Breast epithelium (tissue), 4 donors: ENCODE measurements around the gene MBOAT7. TPM values are rescaled to one million over a fixed set of nuclear protein-coding genes. Genes with fewer than 3 reads are reported as not detected.
"Not testable (repeated sequence)": the region's sequence is repeated elsewhere in the genome, so short reads cannot be mapped to it uniquely, and the experiment has no call there.

Source experiments
- DNase-seq, 2 donors: peaks; one replicate each; pipeline ENCODE4 v3.0.0-alpha.2; 2019; ENCODE audit warnings: low spot score in 2 of 2
- H3K27ac ChIP-seq, 2 donors: fragments of 200-600 bp; sonication (generic) in 1 of 2; one replicate each; pipeline ENCODE4 v1.5.1; 2016 to 2019; ENCODE audit warnings: mild to moderate bottlenecking in 1 of 2
- H3K27me3 ChIP-seq, 2 donors: fragments of 200-600 bp; sonication (generic) in 1 of 2; one replicate each; pipeline versions ENCODE4 v1.5.1 to v1.6.0; 2017 to 2019; ENCODE audit warnings: control low read depth in 1 of 2, mild to moderate bottlenecking in 1 of 2
- H3K36me3 ChIP-seq: fragments of 200-600 bp; one replicate; pipeline ENCODE4 v1.5.1; 2019
- H3K4me1 ChIP-seq, 2 donors: fragments of 200-600 bp; sonication (generic); one replicate each; pipeline ENCODE4 v1.5.1; 2016 to 2019; ENCODE audit warnings: control low read depth in 1 of 2
- H3K4me3 ChIP-seq, 3 donors: fragments of 200-600 bp; sonication (generic); 1 replicate in 2 of 3; 2 replicates in 1 of 3; pipeline ENCODE4 v1.5.1; 2016 to 2019; ENCODE audit warnings: mild to moderate bottlenecking in 3 of 3, moderate library complexity in 2 of 3
- H3K9me3 ChIP-seq, 2 donors: fragments of 200-600 bp; sonication (generic) in 1 of 2; one replicate each; pipeline ENCODE4 v1.5.1; 2016 to 2019; ENCODE audit warnings: control low read depth in 1 of 2
- CTCF ChIP-seq, 3 donors: fragments of 450-650 bp; IDR thresholded peaks; one replicate each; pipeline ENCODE4 v1.5.1; 2016 to 2017; ENCODE audit warnings: antibody characterized with exemption in 3 of 3, mild to moderate bottlenecking in 3 of 3, moderate library complexity in 3 of 3
- POLR2A ChIP-seq: fragments of 450-650 bp; IDR thresholded peaks from one replicate; pipeline ENCODE4 v1.6.1; 2016; ENCODE audit warnings: antibody characterized with exemption, mild to moderate bottlenecking, moderate library complexity
- POLR2AphosphoS5 ChIP-seq, 3 donors: sonication (generic); formaldehyde crosslinking; IDR thresholded peaks; one replicate each; pipeline ENCODE4 v1.6.1; 2017; ENCODE audit warnings: antibody characterized with exemption in 3 of 3
- intact Hi-C: fragments of 100-400 bp; cut with DNase I; formaldehyde crosslinking; loops from one replicate; pipeline ENCODE4 v1.15.1; 2023; ENCODE audit warnings: low total_unique reads
- total RNA-seq, 3 donors: library from RNA; depleted of rRNA; stranded (reverse); fragments of >200 nt; gene quantifications; one replicate each; pipeline ENCODE4 v1.1.0, GENCODE V29; 2016

The MBOAT7 gene
- total RNA-seq, 3 donors from 2014 or later = 16.5 to 37.3 (median 24.6) TPM

- DNase-seq = peak in 1 of 2 donors; percentile 62
- TF ChIP-seq POLR2A (peak; percentile 31), CTCF (IDR thresholded peaks at IDR 0.05) (peak; percentile 22 to 66 (median 40)), POLR2AphosphoS5 (IDR thresholded peaks at IDR 0.05) (no peak)
- no peaks in the 10 kb centered on the region for H3K9me3 ChIP-seq
- H3K4me3 ChIP-seq = peak within 1 kb of the TSS in 2 of 3 donors; percentile 54 to 60
- no peaks in the 10 kb centered on the region for H3K27me3 ChIP-seq
- intact Hi-C loops = loop anchor here (10.0 kb wide), 1 partner anchor 62 kb away; no protein-coding TSS in a partner anchor
- H3K4me1 ChIP-seq = no peaks in the 10 kb centered on the region
- peak within 1 kb of the TSS; percentile 79 to 87 for H3K27ac ChIP-seq
- H3K36me3 ChIP-seq = no peaks in the 10 kb centered on the region
These were observed 16.7 kb downstream of the MBOAT7 start, which contains the start of gene TMC4 for GRCh38 chr19:54172471-54173358. Gene TMC4, minus strand, starts transcription at chr19:54173160. Its CDS starts 43 bp downstream, at chr19:54173117.

- Histone ChIP-seq H3K27ac (peak overlapping the region; percentile 79 to 87), H3K4me3 (peak overlapping the region in 2 of 3 donors; percentile 54 to 60)
- not testable (repeated sequence) for H3K27me3 ChIP-seq, DNase-seq, H3K4me1 ChIP-seq, H3K9me3 ChIP-seq, H3K36me3 ChIP-seq
- intact Hi-C loops = loop anchor here (10.0 kb wide), 1 partner anchor 63 kb away; no protein-coding TSS in a partner anchor
These were observed 17.5 kb downstream of the MBOAT7 start for GRCh38 chr19:54171736-54172431.

GRCh38 chr19:54169149-54169740 lies 20.1 kb downstream of the MBOAT7 start:
- Histone ChIP-seq H3K4me3 (no peak overlapping the region), H3K27me3 (no peaks in the 10 kb centered on the region), H3K36me3 (no peaks in the 10 kb centered on the region), H3K27ac (no peak overlapping the region), H3K9me3 (no peaks in the 10 kb centered on the region), H3K4me1 (no peaks in the 10 kb centered on the region)
- TF ChIP-seq POLR2A (no peak), POLR2AphosphoS5 (IDR thresholded peaks at IDR 0.05) (no peak), CTCF (IDR thresholded peaks at IDR 0.05) (no peak)
- intact Hi-C loops = loop anchor here (1.0 kb wide), 1 partner anchor 9 kb away; no protein-coding TSS in a partner anchor
- no peak for DNase-seq

GRCh38 chr19:54168174-54168917 lies 21.0 kb downstream of the MBOAT7 start:
- no peaks in the 10 kb centered on the region for H3K36me3 ChIP-seq
- TF ChIP-seq POLR2A (no peak), POLR2AphosphoS5 (IDR thresholded peaks at IDR 0.05) (no peak), CTCF (IDR thresholded peaks at IDR 0.05) (peak; percentile 57 to 71 (median 66))
- H3K9me3 ChIP-seq = no peaks in the 10 kb centered on the region
- H3K4me1 ChIP-seq = no peaks in the 10 kb centered on the region
- intact Hi-C loops = no loop called here
- no peak overlapping the region for H3K4me3 ChIP-seq
- DNase-seq = peak; percentile 78 to 93
- no peaks in the 10 kb centered on the region for H3K27me3 ChIP-seq
- H3K27ac ChIP-seq = no peak overlapping the region

- Histone ChIP-seq H3K4me1 (peaks cover 0 to 7% of the 10 kb centered on the region in 2 donors), H3K36me3 (no peaks in the 10 kb centered on the region), H3K4me3 (no peak overlapping the region), H3K27me3 (no peaks in the 10 kb centered on the region), H3K9me3 (no peaks in the 10 kb centered on the region), H3K27ac (no peak overlapping the region)
- TF ChIP-seq POLR2A = no peak
- no peak for TF ChIP-seq POLR2AphosphoS5 (IDR thresholded peaks at IDR 0.05)
- no peak for TF ChIP-seq CTCF (IDR thresholded peaks at IDR 0.05)
- no peak for DNase-seq
- intact Hi-C loops = no loop called here
These were observed 24.2 kb downstream of the MBOAT7 start for GRCh38 chr19:54165222-54165621.
